Astrocyte (in vitro differentiated cells and primary cell): Measurements from ENCODE around the gene GLS. TPM values are rescaled to one million over a fixed set of nuclear protein-coding genes. Genes with fewer than 3 reads are reported as not detected.

ENCODE experiments used
- DNase-seq: peaks from one replicate; pipeline ENCODE4 v3.0.0-alpha.2; 2010; ENCODE audit warnings: low read depth
- FAIRE-seq: peaks from 2 replicates; lab custom pipeline; 2011; peaks lifted over from hg19 to GRCh38; lab: Jason Lieb, UNC
- H2AFZ ChIP-seq: 2 replicates; pipeline ENCODE4 v1.6.0; 2012; ENCODE audit warnings: low read depth, low read length, inconsistent platforms
- H3K27ac ChIP-seq: 2 replicates; pipeline ENCODE4 v1.5.1; 2011; ENCODE audit warnings: low read depth, low read length, inconsistent platforms
- H3K27me3 ChIP-seq: 2 replicates; pipeline ENCODE4 v1.6.0; 2011; ENCODE audit warnings: low read length, inconsistent platforms; ENCODE audit not compliant: insufficient read depth
- H3K36me3 ChIP-seq: 2 replicates; pipeline ENCODE4 v1.5.1; 2011; ENCODE audit warnings: low read length, inconsistent platforms; ENCODE audit not compliant: insufficient read depth
- H3K4me1 ChIP-seq: 2 replicates; pipeline ENCODE4 v1.5.1; 2011; ENCODE audit warnings: low read length, inconsistent platforms; ENCODE audit not compliant: insufficient read depth
- H3K4me2 ChIP-seq: 2 replicates; pipeline ENCODE4 v1.6.0; 2012; ENCODE audit warnings: low read length, inconsistent platforms
- H3K4me3 ChIP-seq: 2 replicates; pipeline ENCODE4 v1.5.1; 2011; ENCODE audit warnings: low read depth, mild to moderate bottlenecking, low read length, inconsistent platforms; ENCODE audit not compliant: insufficient read depth
- H3K79me2 ChIP-seq: 2 replicates; pipeline ENCODE4 v1.6.0; 2012; ENCODE audit warnings: mild to moderate bottlenecking, low read length, inconsistent platforms; ENCODE audit not compliant: insufficient read depth
- H3K9ac ChIP-seq: 2 replicates; pipeline ENCODE4 v1.6.0; 2012; ENCODE audit warnings: mild to moderate bottlenecking, low read length, inconsistent platforms
- H3K9me3 ChIP-seq: 2 replicates; pipeline ENCODE4 v1.5.1; 2012; ENCODE audit warnings: low read depth, mild to moderate bottlenecking, low read length, inconsistent platforms; ENCODE audit not compliant: insufficient read depth
- H4K20me1 ChIP-seq: 2 replicates; pipeline ENCODE4 v1.6.0; 2012; ENCODE audit warnings: low read length, inconsistent platforms; ENCODE audit not compliant: insufficient read depth
- H3K27ac Mint-ChIP-seq: one replicate; pipeline ENCODE4 v1.8.0; 2021; ENCODE audit warnings: mild to moderate bottlenecking, mixed read lengths; ENCODE audit not compliant: unreplicated experiment
- H3K27me3 Mint-ChIP-seq: one replicate; pipeline ENCODE4 v1.8.0; 2021; ENCODE audit warnings: low read depth, mixed read lengths; ENCODE audit not compliant: unreplicated experiment
- H3K36me3 Mint-ChIP-seq: one replicate; pipeline ENCODE4 v1.8.0; 2021; ENCODE audit warnings: low read depth, mixed read lengths; ENCODE audit not compliant: unreplicated experiment
- H3K4me1 Mint-ChIP-seq: one replicate; pipeline ENCODE4 v1.8.0; 2021; ENCODE audit warnings: low read depth, mixed read lengths; ENCODE audit not compliant: unreplicated experiment
- H3K4me3 Mint-ChIP-seq: one replicate; pipeline ENCODE4 v1.8.0; 2021; ENCODE audit warnings: mild to moderate bottlenecking, moderate library complexity, mixed read lengths; ENCODE audit not compliant: unreplicated experiment
- H3K9me3 Mint-ChIP-seq: one replicate; pipeline ENCODE4 v1.8.0; 2021; ENCODE audit warnings: mild to moderate bottlenecking, mixed read lengths; ENCODE audit not compliant: unreplicated experiment
- CTCF ChIP-seq: IDR thresholded peaks from 2 replicates; pipeline ENCODE4 v1.5.1; 2011; ENCODE audit warnings: low read depth, mild to moderate bottlenecking, inconsistent platforms, low read length, moderate library complexity; ENCODE audit not compliant: insufficient read depth
- EZH2 ChIP-seq: IDR thresholded peaks from 2 replicates; pipeline ENCODE4 v1.6.1; 2012; ENCODE audit warnings: mild to moderate bottlenecking, low read length, inconsistent platforms; ENCODE audit not compliant: insufficient read depth
- total RNA-seq: library from RNA; stranded (reverse); gene quantifications from 2 replicates; pipeline ENCODE4 v1.2.1, GENCODE V29; 2021

GLS gene
- total RNA-seq, 1 donor from 2014 or later, result 189 TPM

- Histone ChIP-seq H3K4me2 (no peak overlapping the region), H3K4me1 (no peaks in the 10 kb centered on the region), H3K27me3 (no peaks in the 10 kb centered on the region), H2AFZ (no peak overlapping the region), H3K27ac (no peak overlapping the region), H3K4me3 (no peak overlapping the region), H4K20me1 (no peaks in the 10 kb centered on the region), H3K9me3 (no peaks in the 10 kb centered on the region), H3K9ac (no peak overlapping the region), H3K36me3 (peaks cover 54% of the 10 kb centered on the region), H3K79me2 (no peaks in the 10 kb centered on the region)
- no peaks in the 10 kb centered on the region for H3K27me3 Mint-ChIP-seq
- peaks cover 28% of the 10 kb centered on the region for H3K4me1 Mint-ChIP-seq
- no peak for DNase-seq
- no peak overlapping the region for H3K4me3 Mint-ChIP-seq
- H3K27ac Mint-ChIP-seq, result no peak overlapping the region
- H3K9me3 Mint-ChIP-seq, result no peaks in the 10 kb centered on the region
- no peak for FAIRE-seq
- TF ChIP-seq EZH2 (no peak), CTCF (no peak)
- peaks cover 35% of the 10 kb centered on the region for H3K36me3 Mint-ChIP-seq
Measured at GRCh38 chr2:190970160-190970559, 89.5 kb downstream of the GLS start.

GRCh38 chr2:190970873-190971506, 90.4 kb downstream of the GLS start:
- FAIRE-seq (no peak), DNase-seq (no peak)
- H3K4me1 ChIP-seq, result no peaks in the 10 kb centered on the region
- no peak overlapping the region for H2AFZ ChIP-seq
- no peaks in the 10 kb centered on the region for H3K9me3 ChIP-seq
- H3K27me3 Mint-ChIP-seq, result no peaks in the 10 kb centered on the region
- no peak overlapping the region for H3K4me2 ChIP-seq
- TF ChIP-seq CTCF (no peak), EZH2 (no peak)
- no peaks in the 10 kb centered on the region for H3K27me3 ChIP-seq
- H3K9ac ChIP-seq, result no peak overlapping the region
- H3K27ac Mint-ChIP-seq, result no peak overlapping the region
- no peak overlapping the region for H3K4me3 ChIP-seq
- no peaks in the 10 kb centered on the region for H3K9me3 Mint-ChIP-seq
- H3K36me3 Mint-ChIP-seq, result peaks cover 41% of the 10 kb centered on the region
- H3K27ac ChIP-seq, result no peak overlapping the region
- no peaks in the 10 kb centered on the region for H4K20me1 ChIP-seq
- peaks cover 32% of the 10 kb centered on the region for H3K4me1 Mint-ChIP-seq
- H3K36me3 ChIP-seq, result peaks cover 59% of the 10 kb centered on the region
- H3K79me2 ChIP-seq, result no peaks in the 10 kb centered on the region
- H3K4me3 Mint-ChIP-seq, result no peak overlapping the region

- Mint-ChIP-seq H3K4me1 (peaks cover 30% of the 10 kb centered on the region), H3K9me3 (no peaks in the 10 kb centered on the region), H3K36me3 (peaks cover 48% of the 10 kb centered on the region), H3K27ac (no peak overlapping the region), H3K4me3 (no peak overlapping the region), H3K27me3 (no peaks in the 10 kb centered on the region)
- no peaks in the 10 kb centered on the region for H3K27me3 ChIP-seq
- no peak overlapping the region for H3K4me2 ChIP-seq
- DNase-seq (no peak), FAIRE-seq (no peak)
- no peaks in the 10 kb centered on the region for H3K79me2 ChIP-seq
- H3K9ac ChIP-seq, result no peak overlapping the region
- H4K20me1 ChIP-seq, result no peaks in the 10 kb centered on the region
- H3K36me3 ChIP-seq, result peaks cover 68% of the 10 kb centered on the region
- H2AFZ ChIP-seq, result no peak overlapping the region
- TF ChIP-seq CTCF (no peak), EZH2 (no peak)
- no peak overlapping the region for H3K4me3 ChIP-seq
- no peak overlapping the region for H3K27ac ChIP-seq
- H3K4me1 ChIP-seq, result no peaks in the 10 kb centered on the region
- no peaks in the 10 kb centered on the region for H3K9me3 ChIP-seq
Measured at GRCh38 chr2:190972213-190972612, 91.6 kb downstream of the GLS start.
